ENCODE results near the gene METTL27. TPM values are rescaled to one million over a fixed set of nuclear protein-coding genes. Genes with fewer than 3 reads are reported as not detected.

Gene METTL27
- total RNA-seq, 2 experiments from 2014 or later, result not detected

- TF ChIP-seq, protein P1, sequence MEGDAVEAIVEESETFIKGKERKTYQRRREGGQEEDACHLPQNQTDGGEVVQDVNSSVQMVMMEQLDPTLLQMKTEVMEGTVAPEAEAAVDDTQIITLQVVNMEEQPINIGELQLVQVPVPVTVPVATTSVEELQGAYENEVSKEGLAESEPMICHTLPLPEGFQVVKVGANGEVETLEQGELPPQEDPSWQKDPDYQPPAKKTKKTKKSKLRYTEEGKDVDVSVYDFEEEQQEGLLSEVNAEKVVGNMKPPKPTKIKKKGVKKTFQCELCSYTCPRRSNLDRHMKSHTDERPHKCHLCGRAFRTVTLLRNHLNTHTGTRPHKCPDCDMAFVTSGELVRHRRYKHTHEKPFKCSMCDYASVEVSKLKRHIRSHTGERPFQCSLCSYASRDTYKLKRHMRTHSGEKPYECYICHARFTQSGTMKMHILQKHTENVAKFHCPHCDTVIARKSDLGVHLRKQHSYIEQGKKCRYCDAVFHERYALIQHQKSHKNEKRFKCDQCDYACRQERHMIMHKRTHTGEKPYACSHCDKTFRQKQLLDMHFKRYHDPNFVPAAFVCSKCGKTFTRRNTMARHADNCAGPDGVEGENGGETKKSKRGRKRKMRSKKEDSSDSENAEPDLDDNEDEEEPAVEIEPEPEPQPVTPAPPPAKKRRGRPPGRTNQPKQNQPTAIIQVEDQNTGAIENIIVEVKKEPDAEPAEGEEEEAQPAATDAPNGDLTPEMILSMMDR (IDR thresholded peaks at IDR 0.05), result no peak
- intact Hi-C loops (cut with micrococcal nuclease), result no loop called here
- DNase-seq (no peak), ATAC-seq (no peak)
- H3K27me3 Mint-ChIP-seq, result peaks cover 14% of the 10 kb centered on the region
- H3K4me1 Mint-ChIP-seq (ENCODE audit: low read depth), result peaks cover 22% of the 10 kb centered on the region
- no peaks in the 10 kb centered on the region for H3K9me3 Mint-ChIP-seq
- H3K27ac Mint-ChIP-seq, result no peak within 1 kb of the TSS
- no peak within 1 kb of the TSS for H3K4me3 Mint-ChIP-seq
- no peaks in the 10 kb centered on the region for H3K36me3 Mint-ChIP-seq (ENCODE audit: low read depth)
- POLR2A ChIA-PET, result no interaction called here
- CTCF ChIA-PET, result no interaction called here
These were observed 11.4 kb downstream of the METTL27 start, which contains the start of gene CLDN4 for GRCh38 chr7:73830681-73831583. TSS of gene CLDN4 (plus strand) at chr7:73830996. CDS start at chr7:73831202, 206 bp downstream.

GRCh38 chr7:73829921-73830680, 12.2 kb downstream of the METTL27 start:
- Mint-ChIP-seq H3K27me3 (peaks cover 14% of the 10 kb centered on the region), H3K4me3 (no peak overlapping the region), H3K9me3 (no peaks in the 10 kb centered on the region), H3K27ac (no peak overlapping the region), H3K36me3 (ENCODE audit: low read depth) (no peaks in the 10 kb centered on the region), H3K4me1 (ENCODE audit: low read depth) (peaks cover 22% of the 10 kb centered on the region)
- DNase-seq, result no peak
- CTCF ChIA-PET, result interaction anchor here (1.3 kb wide), 1 partner anchor 197 kb away, joined by 4 read pairs; no protein-coding TSS in a partner anchor
- intact Hi-C loops (cut with micrococcal nuclease), result no loop called here
- TF ChIP-seq, protein P1 (IDR thresholded peaks at IDR 0.05), result no peak
- ATAC-seq, result no peak
- POLR2A ChIA-PET, result no interaction called here

DNA sequence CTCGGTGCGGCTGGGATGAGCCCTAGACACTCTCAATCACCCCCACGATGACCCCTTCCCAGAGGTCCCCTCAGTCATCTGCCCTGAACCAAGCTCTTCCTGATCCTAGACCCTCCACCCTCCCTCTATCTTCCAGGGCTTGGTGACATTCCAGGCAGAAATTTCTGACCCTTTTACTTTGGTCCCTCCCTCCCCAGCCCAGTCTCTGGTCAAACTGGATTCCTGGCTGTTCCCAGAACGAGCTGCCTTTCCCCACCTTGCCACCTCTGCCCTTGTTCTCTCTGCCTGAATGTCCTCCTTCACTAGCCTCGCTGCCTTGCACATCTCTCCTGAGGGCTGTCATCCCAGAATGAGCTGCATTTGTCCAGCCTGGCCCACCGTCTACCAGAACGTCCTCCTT, 12.8 kb downstream of the METTL27 start:
- no peak overlapping the region for H3K27ac Mint-ChIP-seq
- intact Hi-C loops (cut with micrococcal nuclease), result no loop called here
- ChIA-PET POLR2A (no interaction called here), CTCF (interaction anchor here (1.3 kb wide), 1 partner anchor 198 kb away, joined by 4 read pairs; no protein-coding TSS in a partner anchor)
- TF ChIP-seq, protein P1 (IDR thresholded peaks at IDR 0.05), result no peak
- ATAC-seq (no peak), DNase-seq (no peak)
- no peaks in the 10 kb centered on the region for H3K36me3 Mint-ChIP-seq (ENCODE audit: low read depth)
- no peaks in the 10 kb centered on the region for H3K9me3 Mint-ChIP-seq
- H3K27me3 Mint-ChIP-seq, result peaks cover 16% of the 10 kb centered on the region
- no peak overlapping the region for H3K4me3 Mint-ChIP-seq
- peaks cover 22% of the 10 kb centered on the region for H3K4me1 Mint-ChIP-seq (ENCODE audit: low read depth)

- Mint-ChIP-seq H3K9me3 (no peaks in the 10 kb centered on the region), H3K36me3 (ENCODE audit: low read depth) (no peaks in the 10 kb centered on the region), H3K27ac (no peak overlapping the region), H3K4me3 (no peak overlapping the region), H3K4me1 (ENCODE audit: low read depth) (peaks cover 22% of the 10 kb centered on the region), H3K27me3 (peaks cover 16% of the 10 kb centered on the region)
- ChIA-PET CTCF (interaction anchor here (1.3 kb wide), 1 partner anchor 198 kb away, joined by 4 read pairs; no protein-coding TSS in a partner anchor), POLR2A (no interaction called here)
- ATAC-seq (no peak), DNase-seq (no peak)
- intact Hi-C loops (cut with micrococcal nuclease), result no loop called here
- TF ChIP-seq, protein P1 (IDR thresholded peaks at IDR 0.05), result no peak
These were observed 13.3 kb downstream of the METTL27 start for GRCh38 chr7:73828972-73829371.

All from activated CD8-positive, alpha-beta T cell treated with anti-CD3 and anti-CD28 coated beads for 36 hours (primary cell).